HCT116 (cell line): ENCODE data around the gene TRAPPC13. TPM values are rescaled to one million over a fixed set of nuclear protein-coding genes. Genes with fewer than 3 reads are reported as not detected.

Experiments
- ATAC-seq: fragments of 200-7000 bp; cut with Tn5 transposase; 2 replicates; pipeline ENCODE4 v1.9.1; 2020; ENCODE audit warnings: mild to moderate bottlenecking, moderate library complexity
- BruUV-seq: library from RNA; stranded (reverse); fragments of 400-500 nt; replicated peaks from 2 replicates; lab custom pipeline; 2021; lab: Mats Ljungman, UMichigan
- CTCF ChIA-PET: fragments of 300-600 bp; sonication (Branson Sonifier 250); formaldehyde crosslinking; loops from one replicate; lab custom pipeline; 2021; ENCODE audit warnings: antibody characterized with exemption; lab: Charles Lee
- POLR2A ChIA-PET: fragments of 300-600, 350-600 bp; sonication (Branson Sonifier 250); formaldehyde crosslinking; loops from one replicate; lab custom pipeline; 2021; ENCODE audit warnings: antibody characterized with exemption; lab: Charles Lee
- RAD21 ChIA-PET, 2 experiments: fragments of 300-600 bp; sonication (Branson Sonifier 250); formaldehyde crosslinking; loops; one replicate each; lab custom pipeline; 2023; ENCODE audit warnings: low total read pairs in 2 of 2; ENCODE audit not compliant: uncharacterized antibody in 2 of 2, unreplicated experiment in 2 of 2, low non-redundant PET in 1 of 2; lab: Charles Lee
- DNase-seq: peaks from one replicate; pipeline ENCODE4 v3.0.0-alpha.2; 2010; ENCODE audit warnings: low read depth, low spot score
- H2AFZ ChIP-seq: fragments of 200-600 bp; shearing (Covaris generic), sonication (generic); 2 replicates; pipeline ENCODE4 v1.6.1; 2017; ENCODE audit warnings: low read depth, mixed run types, mixed read lengths, antibody characterized with exemption, low read length; ENCODE audit not compliant: poor library complexity, severe bottlenecking
- H3K27ac ChIP-seq: 2 replicates; pipeline ENCODE4 v1.5.1; 2012; ENCODE audit warnings: low read depth, low read length
- H3K27me3 ChIP-seq: fragments of 200-600 bp; sonication (generic); 2 replicates; pipeline ENCODE4 v1.6.1; 2016; ENCODE audit warnings: mixed run types, low read length, mixed read lengths; ENCODE audit not compliant: insufficient read depth
- H3K36me3 ChIP-seq, 2 experiments: fragments of 200-500 bp in 1 of 2; fragments of 200-600 bp in 1 of 2; sonication (Bioruptor generic) in 1 of 2; sonication (generic) in 1 of 2; 2 replicates each; pipeline versions ENCODE4 v1.5.1 to v1.6.1; 2014 to 2016; ENCODE audit warnings: low read length in 2 of 2, inconsistent platforms in 1 of 2, mixed read lengths in 1 of 2, mixed run types in 1 of 2; ENCODE audit not compliant: insufficient read depth in 2 of 2, control insufficient read depth in 1 of 2
- H3K4me1 ChIP-seq, 2 experiments: fragments of 200-600 bp in 1 of 2; sonication (generic) in 1 of 2; 2 replicates each; pipeline versions ENCODE4 v1.5.1 to v1.6.1; 2012 to 2017; ENCODE audit warnings: low read length in 2 of 2, inconsistent platforms in 1 of 2, mild to moderate bottlenecking in 1 of 2, mixed read lengths in 1 of 2, mixed run types in 1 of 2, moderate library complexity in 1 of 2; ENCODE audit not compliant: insufficient read depth in 2 of 2, control insufficient read depth in 1 of 2
- H3K4me2 ChIP-seq: fragments of 200-600 bp; sonication (generic); 2 replicates; pipeline ENCODE4 v1.6.1; 2017; ENCODE audit warnings: mixed run types, low read length, mixed read lengths
- H3K4me3 ChIP-seq, 2 experiments: fragments of 200-600 bp in 1 of 2; sonication (generic) in 1 of 2; replicated peaks in 1 of 2; 2 replicates each; pipeline ENCODE4 v1.5.1; 2011 to 2016; ENCODE audit warnings: low read length in 2 of 2, control low read depth in 1 of 2, low read depth in 1 of 2, mild to moderate bottlenecking in 1 of 2, mixed read lengths in 1 of 2, mixed run types in 1 of 2
- H3K79me2 ChIP-seq: fragments of 200-600 bp; sonication (generic); 2 replicates; pipeline ENCODE4 v1.6.1; 2017; ENCODE audit warnings: mild to moderate bottlenecking, mixed run types, low read length, moderate library complexity, mixed read lengths; ENCODE audit not compliant: insufficient read depth
- H3K9ac ChIP-seq: fragments of 200-600 bp; sonication (generic); 2 replicates; pipeline ENCODE4 v1.6.1; 2016; ENCODE audit warnings: low read length, mixed read lengths
- H3K9me2 ChIP-seq: fragments of 200-600 bp; sonication (generic), shearing (Covaris generic); 2 replicates; pipeline ENCODE4 v1.6.1; 2017; ENCODE audit warnings: mixed run types, mild to moderate bottlenecking, moderate library complexity; ENCODE audit not compliant: insufficient read depth
- H3K9me3 ChIP-seq, 2 experiments: fragments of 200-500 bp in 1 of 2; fragments of 200-600 bp in 1 of 2; sonication (Bioruptor generic) in 1 of 2; sonication (generic) in 1 of 2; 2 replicates each; pipeline ENCODE4 v1.6.1; 2014 to 2017; ENCODE audit warnings: low read length in 2 of 2, mixed read lengths in 2 of 2, inconsistent platforms in 1 of 2, low read depth in 1 of 2, mild to moderate bottlenecking in 1 of 2, mixed run types in 1 of 2, moderate library complexity in 1 of 2; ENCODE audit not compliant: control insufficient read depth in 1 of 2, insufficient read depth in 1 of 2
- H4K20me1 ChIP-seq: fragments of 200-600 bp; sonication (generic), shearing (Covaris generic); 2 replicates; pipeline ENCODE4 v1.6.1; 2017; ENCODE audit warnings: mixed run types, mild to moderate bottlenecking, moderate library complexity; ENCODE audit not compliant: insufficient read depth
- CBX3 ChIP-seq: IDR thresholded peaks from 2 replicates; pipeline ENCODE4 v1.6.1; 2012; ENCODE audit warnings: low read depth
- ELF1 ChIP-seq: IDR thresholded peaks from 2 replicates; pipeline ENCODE4 v1.6.1; 2012; ENCODE audit warnings: low read depth, borderline replicate concordance
- EZH2phosphoT487 ChIP-seq: fragments of 200-600 bp; IDR thresholded peaks from 2 replicates; pipeline ENCODE4 v1.6.1; 2018; ENCODE audit warnings: antibody characterized with exemption, borderline replicate concordance
- JUND ChIP-seq: IDR thresholded peaks from 2 replicates; pipeline ENCODE4 v1.6.1; 2012
- POLR2A ChIP-seq: IDR thresholded peaks from 2 replicates; pipeline ENCODE4 v1.7.0; 2011; ENCODE audit warnings: borderline replicate concordance; ENCODE audit not compliant: insufficient read depth, insufficient read length; ENCODE audit errors: extremely low read depth
- RAD21 ChIP-seq: IDR thresholded peaks from 2 replicates; pipeline ENCODE4 v1.6.1; 2012; ENCODE audit warnings: low read depth, mild to moderate bottlenecking
- SIN3A ChIP-seq: IDR thresholded peaks from 2 replicates; pipeline ENCODE4 v1.6.1; 2012; ENCODE audit warnings: low read depth
- SRF ChIP-seq: IDR thresholded peaks from 2 replicates; pipeline ENCODE4 v1.6.1; 2012; ENCODE audit warnings: low read depth
- intact Hi-C: fragments of 100-400 bp; cut with micrococcal nuclease; formaldehyde crosslinking; loops from 2 replicates; pipeline ENCODE4 v1.10.0; 2022
- total RNA-seq: library from RNA; stranded (reverse); gene quantifications from one replicate; pipeline ENCODE4 v1.2.1, GENCODE V29; 2021; ENCODE audit not compliant: unreplicated experiment
- TF ChIP-seq, protein P1 (sequence below), 3 experiments: fragments of 200-600 bp in 1 of 3; sonication (generic) in 1 of 3; IDR thresholded peaks in 2 of 3; conservative IDR thresholded peaks in 1 of 3; 2 replicates each; pipeline ENCODE4 v1.5.1; 2012 to 2017; ENCODE audit warnings: low read depth in 2 of 3, low read length in 2 of 3, antibody characterized with exemption in 1 of 3, borderline replicate concordance in 1 of 3, control low read depth in 1 of 3, mild to moderate bottlenecking in 1 of 3, mixed read lengths in 1 of 3, mixed run types in 1 of 3, moderate library complexity in 1 of 3; ENCODE audit not compliant: insufficient read depth in 1 of 3

Gene TRAPPC13
- total RNA-seq, 1 experiment from 2014 or later: 18.2 TPM

GRCh38 chr5:65663804-65664521 lies 39.1 kb downstream of the TRAPPC13 start:
- Histone ChIP-seq H3K9me3 (no peaks in the 10 kb centered on the region), H3K27me3 (no peaks in the 10 kb centered on the region), H3K4me1 (peaks cover 0 to 4% of the 10 kb centered on the region in 2 experiments; a peak in 2 of 4 replicates), H4K20me1 (no peaks in the 10 kb centered on the region), H3K27ac (no peak overlapping the region), H3K4me3 (no peak overlapping the region), H3K36me3 (0 out of 4 replicates have a peak, but pooled peaks cover 3 to 5% of the 10 kb centered on the region in 2 experiments), H3K4me2 (no peak overlapping the region), H3K79me2 (no peaks in the 10 kb centered on the region), H3K9ac (no peak overlapping the region), H3K9me2 (no peaks in the 10 kb centered on the region), H2AFZ (no peak overlapping the region)
- RAD21 ChIA-PET: no interaction called here
- POLR2A ChIA-PET: no interaction called here
- peak; percentile 78 for ATAC-seq
- CTCF ChIA-PET: interaction anchor here (1.0 to 1.5 kb wide), 2 partner anchors 13 to 27 kb away, joined by 3 to 5 read pairs; no protein-coding TSS in a partner anchor
- DNase-seq: peak; percentile 4
- no peak for TF ChIP-seq ELF1
- no peak for TF ChIP-seq POLR2A
- no peak for TF ChIP-seq CBX3
- TF ChIP-seq SRF: no peak
- TF ChIP-seq, protein P1, sequence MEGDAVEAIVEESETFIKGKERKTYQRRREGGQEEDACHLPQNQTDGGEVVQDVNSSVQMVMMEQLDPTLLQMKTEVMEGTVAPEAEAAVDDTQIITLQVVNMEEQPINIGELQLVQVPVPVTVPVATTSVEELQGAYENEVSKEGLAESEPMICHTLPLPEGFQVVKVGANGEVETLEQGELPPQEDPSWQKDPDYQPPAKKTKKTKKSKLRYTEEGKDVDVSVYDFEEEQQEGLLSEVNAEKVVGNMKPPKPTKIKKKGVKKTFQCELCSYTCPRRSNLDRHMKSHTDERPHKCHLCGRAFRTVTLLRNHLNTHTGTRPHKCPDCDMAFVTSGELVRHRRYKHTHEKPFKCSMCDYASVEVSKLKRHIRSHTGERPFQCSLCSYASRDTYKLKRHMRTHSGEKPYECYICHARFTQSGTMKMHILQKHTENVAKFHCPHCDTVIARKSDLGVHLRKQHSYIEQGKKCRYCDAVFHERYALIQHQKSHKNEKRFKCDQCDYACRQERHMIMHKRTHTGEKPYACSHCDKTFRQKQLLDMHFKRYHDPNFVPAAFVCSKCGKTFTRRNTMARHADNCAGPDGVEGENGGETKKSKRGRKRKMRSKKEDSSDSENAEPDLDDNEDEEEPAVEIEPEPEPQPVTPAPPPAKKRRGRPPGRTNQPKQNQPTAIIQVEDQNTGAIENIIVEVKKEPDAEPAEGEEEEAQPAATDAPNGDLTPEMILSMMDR (IDR thresholded peaks at IDR 0.05 in 2 of 3, conservative IDR thresholded peaks at IDR 0.05 in 1 of 3; ENCODE audit: borderline replicate concordance in 1 of 3, insufficient read depth in 1 of 3, low read depth in 2 of 3, low read length in 2 of 3): peak in 2 of 3 experiments; percentile 59 to 62; a peak in 4 of 6 replicates
- TF ChIP-seq JUND: 0 out of 2 replicates have a peak, but pooled peaks have one; percentile 17
- intact Hi-C loops: no loop called here
- BruUV-seq: no TSS peak

DNA sequence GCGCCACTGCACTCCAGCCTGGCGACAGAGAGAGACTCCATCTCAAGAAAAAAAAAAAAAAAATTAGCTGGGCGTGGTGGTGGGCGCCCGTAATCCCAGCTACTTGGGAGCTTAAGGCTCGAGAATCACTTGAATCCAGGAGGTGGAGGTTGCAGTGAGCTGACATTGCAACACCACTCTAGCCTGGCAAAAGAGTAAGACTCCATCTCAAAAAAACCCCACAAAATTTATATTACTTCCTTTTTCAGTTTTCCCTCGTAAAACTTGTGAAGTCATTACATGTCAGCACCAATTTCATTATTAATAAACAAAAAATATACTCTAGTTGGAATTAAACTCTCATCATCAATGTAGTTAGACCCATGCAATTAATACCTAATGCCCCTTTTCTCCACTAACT lies 43.9 kb downstream of the TRAPPC13 start:
- TF ChIP-seq RAD21: no peak
- TF ChIP-seq SIN3A: no peak
- no peak for TF ChIP-seq SRF
- no peak for TF ChIP-seq EZH2phosphoT487
- TF ChIP-seq, protein P1 (IDR thresholded peaks at IDR 0.05 in 2 of 3, conservative IDR thresholded peaks at IDR 0.05 in 1 of 3; ENCODE audit: borderline replicate concordance in 1 of 3, insufficient read depth in 1 of 3, low read depth in 2 of 3, low read length in 2 of 3): no peak
- Histone ChIP-seq H4K20me1 (no peaks in the 10 kb centered on the region), H3K9me3 (no peaks in the 10 kb centered on the region), H3K4me3 (no peak overlapping the region), H3K36me3 (0 out of 4 replicates have a peak, but pooled peaks cover 0 to 2% of the 10 kb centered on the region in 2 experiments), H3K4me1 (peaks cover 0 to 3% of the 10 kb centered on the region in 2 experiments; a peak in 2 of 4 replicates), H3K79me2 (no peaks in the 10 kb centered on the region), H3K9ac (no peak overlapping the region), H3K9me2 (no peaks in the 10 kb centered on the region), H3K27ac (no peak overlapping the region), H3K27me3 (no peaks in the 10 kb centered on the region), H2AFZ (no peak overlapping the region), H3K4me2 (no peak overlapping the region)
- ChIA-PET RAD21 (no interaction called here), POLR2A (no interaction called here), CTCF (no interaction called here)
- ATAC-seq (no peak), DNase-seq (no peak)
- intact Hi-C loops: no loop called here
- no TSS peak for BruUV-seq
